K562 (cell line): ENCODE measurements around the gene TFAM. TPM values are rescaled to one million over a fixed set of nuclear protein-coding genes. Genes with fewer than 3 reads are reported as not detected.

Experiments
- ATAC-seq: fragments of 200-7000 bp; cut with Tn5 transposase; 3 replicates; pipeline ENCODE4 v1.9.1; 2020; ENCODE audit warnings: moderate library complexity
- BruUV-seq: library from RNA; stranded (reverse); fragments of 400-500 nt; replicated peaks from 2 replicates; lab custom pipeline; 2021; lab: Mats Ljungman, UMichigan
- CTCF ChIA-PET: fragments of 300-600 bp; formaldehyde crosslinking; extraction: SDS; loops from one replicate; lab custom pipeline; 2021; ENCODE audit warnings: low intra/inter-chr PET ratio; lab: Yijun Ruan, JAX
- POLR2A ChIA-PET: fragments of 300-600, 350-650 bp; sonication (Branson Sonifier 250); formaldehyde crosslinking; extraction: SDS; loops from one replicate; lab custom pipeline; 2021; ENCODE audit warnings: antibody characterized with exemption, inconsistent platforms; lab: Yijun Ruan, JAX
- DNase-seq, 4 experiments: peaks; one replicate each; pipeline versions ENCODE4 v3.0.0 to v3.0.0-alpha.2; 2011 to 2018; ENCODE audit warnings: low spot score in 3 of 4, mixed read lengths in 3 of 4; ENCODE audit errors: extremely low read depth in 1 of 4
- FAIRE-seq: peaks from 2 replicates; lab custom pipeline; 2011; peaks lifted over from hg19 to GRCh38; lab: Jason Lieb, UNC
- H2AFZ ChIP-seq: 2 replicates; pipeline ENCODE4 v1.6.0; 2011; ENCODE audit warnings: low read depth, low read length, control low read depth, inconsistent platforms
- H3K27ac ChIP-seq: fragments of 200-600 bp; 3 replicates; pipeline ENCODE4 v1.8.0; 2011; ENCODE audit warnings: low read depth, mild to moderate bottlenecking, control low read depth, inconsistent platforms, low read length, moderate library complexity, mixed read lengths; ENCODE audit errors: extremely low read depth
- H3K27me3 ChIP-seq, 2 experiments: fragments of 300-600 bp in 1 of 2; 2 replicates in 1 of 2; 3 replicates in 1 of 2; pipeline versions ENCODE4 v1.6.0 to v1.8.0; 2011; ENCODE audit warnings: inconsistent platforms in 2 of 2, low read length in 2 of 2, mild to moderate bottlenecking in 1 of 2, mixed read lengths in 1 of 2, moderate library complexity in 1 of 2; ENCODE audit not compliant: control insufficient read depth in 2 of 2, insufficient read depth in 2 of 2
- H3K36me3 ChIP-seq: fragments of 300-600 bp; 3 replicates; pipeline ENCODE4 v1.8.0; 2011; ENCODE audit warnings: mild to moderate bottlenecking, low read length, inconsistent platforms; ENCODE audit not compliant: control insufficient read depth, insufficient read depth
- H3K4me1 ChIP-seq, 2 experiments: fragments of 200-600 bp in 1 of 2; replicated peaks in 1 of 2; 2 replicates in 1 of 2; 3 replicates in 1 of 2; pipeline versions ENCODE4 v1.5.1 to v1.8.0; 2011; ENCODE audit warnings: inconsistent platforms in 2 of 2, low read length in 2 of 2, mild to moderate bottlenecking in 1 of 2, mixed read lengths in 1 of 2, moderate library complexity in 1 of 2; ENCODE audit not compliant: control insufficient read depth in 2 of 2, insufficient read depth in 2 of 2
- H3K4me2 ChIP-seq: 2 replicates; pipeline ENCODE4 v1.6.1; 2011; ENCODE audit warnings: low read length, control low read depth, inconsistent platforms, mixed read lengths; ENCODE audit not compliant: insufficient read depth
- H3K4me3 ChIP-seq: fragments of 200-600 bp; sonication (generic), shearing (Covaris generic); 2 replicates; pipeline ENCODE4 v1.5.1; 2016; ENCODE audit warnings: control low read depth, inconsistent platforms
- H3K79me2 ChIP-seq: fragments of 200-600 bp; 3 replicates; pipeline ENCODE4 v1.8.0; 2011; ENCODE audit warnings: low read length, inconsistent platforms; ENCODE audit not compliant: control insufficient read depth, insufficient read depth
- H3K9ac ChIP-seq, 2 experiments: 2 replicates each; pipeline versions ENCODE4 v1.6.0 to v1.6.1; 2011; ENCODE audit warnings: low read depth in 2 of 2, low read length in 2 of 2, control low read depth in 1 of 2, inconsistent platforms in 1 of 2, mild to moderate bottlenecking in 1 of 2, mixed read lengths in 1 of 2; ENCODE audit not compliant: insufficient read depth in 1 of 2
- H3K9me1 ChIP-seq: one replicate; pipeline ENCODE4 v1.6.0; 2011; ENCODE audit warnings: inconsistent platforms, mild to moderate bottlenecking, low read length, moderate library complexity; ENCODE audit not compliant: control insufficient read depth, insufficient read depth
- H3K9me3 ChIP-seq: replicated peaks from 2 replicates; pipeline ENCODE4 v1.5.1; 2011; ENCODE audit warnings: low read depth, low read length, inconsistent platforms; ENCODE audit not compliant: control insufficient read depth, insufficient read depth
- H4K20me1 ChIP-seq: replicated peaks from 2 replicates; pipeline ENCODE4 v1.6.1; 2011; ENCODE audit warnings: low read length, inconsistent platforms, mixed read lengths; ENCODE audit not compliant: control insufficient read depth, insufficient read depth
- ARID2 ChIP-seq: fragments of 450-650 bp; IDR thresholded peaks from 2 replicates; pipeline ENCODE4 v1.6.1; 2017; ENCODE audit warnings: antibody characterized with exemption, mild to moderate bottlenecking
- CHD2 ChIP-seq: IDR thresholded peaks from 2 replicates; pipeline ENCODE4 v1.6.1; 2011; ENCODE audit warnings: low read depth, low read length
- STAG1 ChIP-seq: sonication (generic); formaldehyde crosslinking; IDR thresholded peaks from 2 replicates; pipeline ENCODE4 v1.5.0; 2020; ENCODE audit warnings: missing genetic modification reagents, borderline replicate concordance
- TRIM28 ChIP-seq: fragments of 450-650 bp; IDR thresholded peaks from 2 replicates; pipeline ENCODE4 v1.6.1; 2017
- ZC3H8 ChIP-seq: fragments of 450-650 bp; IDR thresholded peaks from 2 replicates; pipeline ENCODE4 v1.6.1; 2017
- ZNF668 ChIP-seq: fragments of 250-450 bp; sonication (Bioruptor Pico); IDR thresholded peaks from 2 replicates; pipeline ENCODE4 v1.8.0; 2022; ENCODE audit warnings: mild to moderate bottlenecking, inconsistent platforms
- WGBS: fragments of 100-300 bp; shearing (Covaris generic); methylation state at CpG from one replicate; pipeline ENCODE4 v1.1.6; 2016; ENCODE audit warnings: low coverage, mixed read lengths; ENCODE audit not compliant: insufficient coverage; ENCODE audit errors: missing lambda C conversion rate; 5-methylcytosine and 5-hydroxymethylcytosine counted together
- in situ Hi-C: fragments of 300-500 bp; cut with MboI; formaldehyde crosslinking; loops from 4 replicates; pipeline ENCODE4 v1.15.0; 2018; ENCODE audit warnings: inconsistent platforms, mixed read lengths
- intact Hi-C: fragments of 100-400 bp; cut with micrococcal nuclease; formaldehyde crosslinking; loops from 2 replicates; pipeline ENCODE4 v1.14.2; 2022
- polyA plus RNA-seq, 8 experiments: library from polyadenylated mRNA; depleted of rRNA in 4 of 8; stranded (reverse) in 5 of 8; unstranded in 3 of 8; fragments of >200 nt; fragmentation: Nextera tagmentation in 2 of 8; fragmentation: Illumina TruSeq in 1 of 8; extraction: Ambion mirVana in 2 of 8; extraction: Trizol in 1 of 8; gene quantifications; 2 replicates each; pipeline versions ENCODE4 v1.2.1 to v1.2.3, GENCODE V29; 2011 to 2014; ENCODE audit warnings: inconsistent platforms in 1 of 8, missing spikeins in 1 of 8
- total RNA-seq, 7 experiments: library from RNA; depleted of rRNA in 6 of 7; stranded (reverse); fragments of >200 nt in 6 of 7; fragmentation: Illumina TruSeq in 2 of 7; extraction: Trizol in 2 of 7; gene quantifications; 2 replicates each; pipeline versions ENCODE4 v1.2.1 to v1.2.3, GENCODE V29; 2011 to 2021; ENCODE audit warnings: low replicate concordance in 1 of 7
- TF ChIP-seq, protein P1 (sequence below): sonication (generic); IDR thresholded peaks from 2 replicates; pipeline ENCODE4 v1.6.1; 2016
- TF ChIP-seq, protein P2 (sequence below): sonication (generic); formaldehyde crosslinking; IDR thresholded peaks from 2 replicates; pipeline ENCODE4 v1.8.0; 2023; ENCODE audit warnings: mild to moderate bottlenecking, missing genetic modification reagents

Gene TFAM
- total and polyA plus RNA-seq, 9 of the 15 experiments (the other 6 are each of a cell fraction or from before 2014, with no cell fraction given), result 74.3 to 227 (median 155) TPM

DNA sequence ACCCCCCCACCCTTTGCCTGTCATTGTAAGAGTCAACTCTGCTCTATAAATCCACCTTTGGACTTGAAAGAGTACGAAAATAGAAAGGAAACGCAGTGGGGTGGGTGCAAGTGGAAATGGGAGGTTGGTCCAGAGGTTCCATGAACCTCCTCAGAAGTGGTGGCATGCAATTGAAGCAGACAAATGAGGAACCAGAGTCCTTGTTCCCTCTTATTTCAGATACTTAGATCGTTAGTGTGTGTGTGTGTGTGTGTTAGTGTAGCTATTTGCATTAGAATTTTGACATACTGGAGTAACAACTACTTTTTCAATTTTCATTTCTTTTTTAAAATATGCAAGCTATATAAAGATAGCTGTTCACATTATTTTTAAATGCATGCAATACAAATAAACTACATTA, 18.1 kb upstream of the TFAM start:
- ChIA-PET POLR2A (no interaction called here), CTCF (no interaction called here)
- H3K4me1 ChIP-seq, result no peaks in the 10 kb centered on the region
- no peaks in the 10 kb centered on the region for H3K9me3 ChIP-seq
- no peak overlapping the region for H2AFZ ChIP-seq
- BruUV-seq, result no TSS peak
- FAIRE-seq (no peak), ATAC-seq (no peak), DNase-seq (no peak)
- no peak overlapping the region for H3K4me2 ChIP-seq
- H3K27me3 ChIP-seq, result no peaks in the 10 kb centered on the region
- 55% methylated on average over 3 of the region's 3 CpGs for WGBS
- TF ChIP-seq ZC3H8 (no peak), CHD2 (no peak), TRIM28 (no peak), ZNF668 (CRISPR knock-in tag) (no peak), ARID2 (no peak), STAG1 (no peak)
- TF ChIP-seq, protein P1, sequence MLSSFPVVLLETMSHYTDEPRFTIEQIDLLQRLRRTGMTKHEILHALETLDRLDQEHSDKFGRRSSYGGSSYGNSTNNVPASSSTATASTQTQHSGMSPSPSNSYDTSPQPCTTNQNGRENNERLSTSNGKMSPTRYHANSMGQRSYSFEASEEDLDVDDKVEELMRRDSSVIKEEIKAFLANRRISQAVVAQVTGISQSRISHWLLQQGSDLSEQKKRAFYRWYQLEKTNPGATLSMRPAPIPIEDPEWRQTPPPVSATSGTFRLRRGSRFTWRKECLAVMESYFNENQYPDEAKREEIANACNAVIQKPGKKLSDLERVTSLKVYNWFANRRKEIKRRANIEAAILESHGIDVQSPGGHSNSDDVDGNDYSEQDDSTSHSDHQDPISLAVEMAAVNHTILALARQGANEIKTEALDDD, result no peak
- TF ChIP-seq, protein P2, sequence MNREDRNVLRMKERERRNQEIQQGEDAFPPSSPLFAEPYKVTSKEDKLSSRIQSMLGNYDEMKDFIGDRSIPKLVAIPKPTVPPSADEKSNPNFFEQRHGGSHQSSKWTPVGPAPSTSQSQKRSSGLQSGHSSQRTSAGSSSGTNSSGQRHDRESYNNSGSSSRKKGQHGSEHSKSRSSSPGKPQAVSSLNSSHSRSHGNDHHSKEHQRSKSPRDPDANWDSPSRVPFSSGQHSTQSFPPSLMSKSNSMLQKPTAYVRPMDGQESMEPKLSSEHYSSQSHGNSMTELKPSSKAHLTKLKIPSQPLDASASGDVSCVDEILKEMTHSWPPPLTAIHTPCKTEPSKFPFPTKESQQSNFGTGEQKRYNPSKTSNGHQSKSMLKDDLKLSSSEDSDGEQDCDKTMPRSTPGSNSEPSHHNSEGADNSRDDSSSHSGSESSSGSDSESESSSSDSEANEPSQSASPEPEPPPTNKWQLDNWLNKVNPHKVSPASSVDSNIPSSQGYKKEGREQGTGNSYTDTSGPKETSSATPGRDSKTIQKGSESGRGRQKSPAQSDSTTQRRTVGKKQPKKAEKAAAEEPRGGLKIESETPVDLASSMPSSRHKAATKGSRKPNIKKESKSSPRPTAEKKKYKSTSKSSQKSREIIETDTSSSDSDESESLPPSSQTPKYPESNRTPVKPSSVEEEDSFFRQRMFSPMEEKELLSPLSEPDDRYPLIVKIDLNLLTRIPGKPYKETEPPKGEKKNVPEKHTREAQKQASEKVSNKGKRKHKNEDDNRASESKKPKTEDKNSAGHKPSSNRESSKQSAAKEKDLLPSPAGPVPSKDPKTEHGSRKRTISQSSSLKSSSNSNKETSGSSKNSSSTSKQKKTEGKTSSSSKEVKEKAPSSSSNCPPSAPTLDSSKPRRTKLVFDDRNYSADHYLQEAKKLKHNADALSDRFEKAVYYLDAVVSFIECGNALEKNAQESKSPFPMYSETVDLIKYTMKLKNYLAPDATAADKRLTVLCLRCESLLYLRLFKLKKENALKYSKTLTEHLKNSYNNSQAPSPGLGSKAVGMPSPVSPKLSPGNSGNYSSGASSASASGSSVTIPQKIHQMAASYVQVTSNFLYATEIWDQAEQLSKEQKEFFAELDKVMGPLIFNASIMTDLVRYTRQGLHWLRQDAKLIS, result no peak
- H4K20me1 ChIP-seq, result no peaks in the 10 kb centered on the region
- peaks cover 14% of the 10 kb centered on the region; the same call in 2 of the 3 replicates for H3K36me3 ChIP-seq
- no peaks in the 10 kb centered on the region for H3K79me2 ChIP-seq
- no peak overlapping the region for H3K9ac ChIP-seq
- H3K27ac ChIP-seq, result no peak overlapping the region
- no peaks in the 10 kb centered on the region for H3K9me1 ChIP-seq
- in situ Hi-C loops, result no loop called here
- H3K4me3 ChIP-seq, result no peak overlapping the region
- intact Hi-C loops, result no loop called here
